Fibroblast of the conjunctiva (primary cell): ENCODE results near the gene GADD45GIP1.
"Not testable (repeated sequence)": the region's sequence is repeated elsewhere in the genome, so short reads cannot be mapped to it uniquely, and the experiment has no call there.

ENCODE experiments used
- DNase-seq: peaks from one replicate; pipeline ENCODE4 v3.0.0-alpha.2; 2010; ENCODE audit warnings: low read depth

GADD45GIP1 gene

DNA sequence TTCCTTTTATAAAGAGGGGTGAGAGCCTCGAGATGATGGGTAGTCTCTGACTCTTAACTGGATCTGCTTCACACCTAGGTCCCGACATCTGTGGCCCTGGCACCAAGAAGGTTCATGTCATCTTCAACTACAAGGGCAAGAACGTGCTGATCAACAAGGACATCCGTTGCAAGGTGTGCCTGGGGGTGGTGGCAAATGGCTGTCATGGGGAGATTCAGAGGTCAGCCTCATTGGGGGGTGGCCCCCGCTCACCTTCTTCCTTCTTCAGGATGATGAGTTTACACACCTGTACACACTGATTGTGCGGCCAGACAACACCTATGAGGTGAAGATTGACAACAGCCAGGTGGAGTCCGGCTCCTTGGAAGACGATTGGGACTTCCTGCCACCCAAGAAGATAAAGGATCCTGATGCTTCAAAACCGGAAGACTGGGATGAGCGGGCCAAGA, 17.0 kb downstream of the GADD45GIP1 start:
- no peak for DNase-seq

DNA sequence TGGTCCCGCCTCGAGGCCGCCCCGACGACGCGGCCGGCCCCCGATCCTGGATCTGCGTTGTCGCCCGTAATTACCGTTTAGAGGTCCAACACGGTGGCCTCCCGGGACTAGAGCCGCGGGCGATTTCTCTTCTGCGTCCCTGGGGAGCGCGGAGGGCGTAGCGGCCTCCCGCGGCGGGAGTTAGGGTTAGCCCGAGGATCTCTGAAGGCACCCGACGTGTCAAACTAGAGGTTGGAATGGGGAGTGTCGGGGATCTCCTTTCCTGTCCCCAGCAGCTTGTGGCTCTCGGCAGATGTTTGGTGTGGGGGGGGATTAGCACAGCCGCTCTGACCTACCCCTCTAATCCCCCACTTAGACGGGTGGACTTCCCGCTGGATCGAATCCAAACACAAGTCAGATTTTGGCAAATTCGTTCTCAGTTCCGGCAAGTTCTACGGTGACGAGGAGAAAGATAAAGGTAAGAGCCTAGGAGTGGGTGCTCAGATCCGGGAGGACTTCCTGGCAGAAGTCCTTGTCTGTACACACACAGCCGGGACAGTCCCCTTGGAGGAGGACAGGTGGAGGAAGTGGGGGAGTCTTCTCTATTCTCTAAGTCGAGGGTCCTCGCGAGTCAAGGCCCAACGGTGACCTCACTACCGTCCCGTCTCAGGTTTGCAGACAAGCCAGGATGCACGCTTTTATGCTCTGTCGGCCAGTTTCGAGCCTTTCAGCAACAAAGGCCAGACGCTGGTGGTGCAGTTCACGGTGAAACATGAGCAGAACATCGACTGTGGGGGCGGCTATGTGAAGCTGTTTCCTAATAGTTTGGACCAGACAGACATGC, 18.0 kb downstream of the GADD45GIP1 start:
- DNase-seq = no peak

DNA sequence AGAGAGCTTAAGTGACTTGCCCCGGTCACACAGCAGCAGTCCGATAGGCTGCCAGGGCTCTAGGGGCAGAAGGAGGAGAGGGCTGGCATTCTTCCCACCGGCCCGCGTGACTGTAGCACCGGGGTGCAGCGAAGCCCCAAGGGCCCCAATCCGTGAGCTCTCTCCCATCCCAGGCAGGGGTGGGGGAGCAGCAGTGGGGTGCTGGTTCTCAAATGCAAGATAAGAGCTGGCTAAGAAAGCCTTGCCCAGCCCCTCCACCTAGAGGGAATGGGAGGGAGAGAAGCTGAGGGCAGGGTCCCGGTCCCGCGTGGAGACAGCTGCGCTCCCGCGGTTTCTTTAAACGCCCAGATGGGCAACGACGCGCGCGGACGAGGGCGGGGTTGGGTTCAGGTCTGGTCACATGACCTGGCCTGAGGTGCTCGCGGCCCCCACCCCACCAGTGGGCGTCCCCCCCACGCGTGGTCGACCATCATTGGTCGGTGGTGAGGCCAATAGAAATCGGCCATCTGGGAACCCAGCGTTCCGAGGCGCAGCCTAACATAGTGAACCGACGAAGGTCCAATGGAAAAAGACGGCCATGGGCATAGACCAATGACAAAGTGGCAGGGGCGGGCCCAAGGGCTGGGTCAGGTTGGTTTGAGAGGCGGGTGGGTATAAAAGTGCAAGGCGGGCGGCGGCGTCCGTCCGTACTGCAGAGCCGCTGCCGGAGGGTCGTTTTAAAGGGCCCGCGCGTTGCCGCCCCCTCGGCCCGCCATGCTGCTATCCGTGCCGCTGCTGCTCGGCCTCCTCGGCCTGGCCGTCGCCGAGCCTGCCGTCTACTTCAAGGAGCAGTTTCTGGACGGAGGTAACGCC, 18.9 kb downstream of the GADD45GIP1 start, which contains the start of gene CALR:
Gene CALR (plus strand): TSS at position 683 of the 852 bp plus-strand sequence. CDS start 71 bp downstream, at position 754.
- peak; percentile 98 for DNase-seq

DNA sequence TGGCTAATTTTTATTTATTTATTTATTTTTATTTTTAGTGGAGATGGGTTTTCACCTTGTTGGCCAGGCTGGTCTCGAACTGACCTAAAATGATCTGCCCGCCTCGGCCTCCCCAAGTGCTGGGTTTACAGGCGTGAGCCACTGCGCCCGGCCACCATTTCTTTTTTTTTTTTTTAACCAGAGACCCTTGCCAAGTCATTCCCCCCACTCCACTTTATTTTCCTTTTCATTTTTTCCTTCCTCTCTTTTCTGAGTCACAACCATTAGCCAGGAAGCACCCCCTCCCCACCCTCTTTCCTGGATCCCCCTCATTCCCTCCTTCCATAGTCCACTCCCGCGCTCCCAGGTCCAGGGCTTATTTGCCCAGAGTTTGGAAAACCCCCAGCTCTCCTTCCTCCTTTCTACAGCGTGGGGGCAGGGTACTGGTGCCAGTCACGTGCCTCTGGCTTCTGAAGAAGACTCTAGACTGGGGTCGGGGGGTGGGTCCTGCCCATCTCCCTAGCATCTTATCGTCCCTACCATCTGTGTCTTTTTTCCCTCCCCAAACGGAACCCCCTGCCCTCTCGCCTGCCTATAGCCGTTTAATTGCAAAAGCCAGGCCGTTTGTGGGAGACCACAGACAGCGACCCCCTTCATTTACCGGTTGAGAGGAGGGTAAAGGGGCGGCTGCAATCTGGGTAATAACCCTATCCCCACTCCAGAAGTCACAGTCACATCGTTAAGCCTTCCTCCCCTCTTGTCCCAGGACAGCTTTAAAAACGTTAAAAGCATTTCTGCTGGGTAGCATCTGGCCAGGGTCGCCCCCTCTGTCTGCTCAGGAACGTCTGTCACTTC, 19.7 kb downstream of the GADD45GIP1 start:
- DNase-seq = no peak

DNA sequence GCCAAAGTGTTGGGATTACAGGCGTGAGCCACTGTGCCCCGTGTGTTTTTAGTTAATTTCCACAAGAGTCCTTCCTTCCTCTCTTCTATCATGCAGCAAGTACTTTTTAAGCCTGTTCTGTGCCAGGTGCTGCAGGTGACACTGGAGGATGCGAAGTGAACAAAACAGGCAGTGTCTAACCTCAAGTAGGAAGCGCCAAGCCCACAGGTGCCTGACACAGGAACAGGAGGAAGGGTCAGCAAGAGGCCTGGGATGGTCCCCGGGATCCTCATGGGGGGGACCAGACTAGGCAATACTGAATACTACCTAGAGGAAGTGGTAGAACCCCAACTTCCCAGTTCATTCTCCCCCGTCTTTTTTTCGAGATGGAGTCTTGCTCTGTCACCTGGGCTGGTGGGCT, 20.4 kb downstream of the GADD45GIP1 start:
- no peak for DNase-seq

DNA sequence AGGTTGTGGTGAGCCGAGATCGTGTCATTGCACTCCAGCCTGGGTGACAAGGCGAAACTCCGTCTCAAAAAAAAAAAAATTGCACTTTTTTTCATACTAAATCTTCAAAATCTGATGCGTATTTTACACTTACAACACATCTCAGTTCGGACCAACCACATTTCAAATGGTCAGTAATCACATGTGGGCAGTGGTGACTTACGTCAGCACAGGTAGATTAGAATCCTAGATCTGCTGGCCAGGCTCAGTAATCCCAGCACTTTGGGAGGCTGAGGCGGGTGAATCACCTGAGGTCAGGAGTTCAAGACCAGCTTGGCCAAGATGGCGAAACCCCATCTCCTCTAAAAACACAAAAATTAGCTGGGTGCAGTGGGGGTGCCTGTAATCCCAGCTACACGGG, 22.0 kb downstream of the GADD45GIP1 start:
- no peak for DNase-seq

DNA sequence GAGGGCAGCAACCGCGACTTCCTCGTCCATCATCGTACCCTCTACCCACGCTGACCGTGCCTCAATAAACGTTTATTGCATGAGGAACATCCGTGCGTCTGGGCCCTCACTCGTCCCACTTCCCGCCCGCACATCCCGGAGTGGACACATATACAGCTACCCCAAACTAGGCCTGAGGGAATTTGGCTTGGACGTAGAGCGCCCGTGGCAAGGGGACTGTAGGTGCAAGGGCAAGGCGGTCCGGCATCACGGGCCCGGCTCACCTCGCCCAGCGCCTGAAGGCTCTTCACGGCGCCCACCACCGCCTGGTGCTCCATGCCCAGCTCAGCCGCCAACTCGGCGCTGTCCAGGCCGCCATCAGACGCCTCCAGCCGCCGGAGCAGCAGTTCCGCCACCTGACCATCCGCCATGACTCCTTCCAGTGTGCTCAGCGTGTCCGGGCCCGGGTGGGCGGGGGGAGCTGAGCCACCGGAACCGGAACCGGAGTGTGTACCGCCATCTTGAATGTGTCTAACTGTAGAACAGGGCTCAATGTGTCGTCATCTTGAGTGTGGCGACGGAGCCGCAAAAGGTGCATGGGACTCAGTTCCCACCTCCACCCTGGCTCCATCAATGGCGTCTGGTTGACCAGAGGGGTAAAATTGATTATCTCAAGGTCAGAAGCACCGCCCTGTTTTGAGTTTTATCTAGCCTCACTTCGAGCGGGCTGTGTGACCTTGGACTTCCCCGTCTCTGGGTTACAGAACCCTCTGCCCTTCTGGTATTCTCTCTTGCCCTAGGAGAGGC, 23.5 kb downstream of the GADD45GIP1 start, which contains the start of gene FARSA:
Gene FARSA (minus strand): TSS at position 425 of the 786 bp plus-strand sequence. CDS start 15 bp downstream, at position 410.
- peak; percentile 77 for DNase-seq

DNA sequence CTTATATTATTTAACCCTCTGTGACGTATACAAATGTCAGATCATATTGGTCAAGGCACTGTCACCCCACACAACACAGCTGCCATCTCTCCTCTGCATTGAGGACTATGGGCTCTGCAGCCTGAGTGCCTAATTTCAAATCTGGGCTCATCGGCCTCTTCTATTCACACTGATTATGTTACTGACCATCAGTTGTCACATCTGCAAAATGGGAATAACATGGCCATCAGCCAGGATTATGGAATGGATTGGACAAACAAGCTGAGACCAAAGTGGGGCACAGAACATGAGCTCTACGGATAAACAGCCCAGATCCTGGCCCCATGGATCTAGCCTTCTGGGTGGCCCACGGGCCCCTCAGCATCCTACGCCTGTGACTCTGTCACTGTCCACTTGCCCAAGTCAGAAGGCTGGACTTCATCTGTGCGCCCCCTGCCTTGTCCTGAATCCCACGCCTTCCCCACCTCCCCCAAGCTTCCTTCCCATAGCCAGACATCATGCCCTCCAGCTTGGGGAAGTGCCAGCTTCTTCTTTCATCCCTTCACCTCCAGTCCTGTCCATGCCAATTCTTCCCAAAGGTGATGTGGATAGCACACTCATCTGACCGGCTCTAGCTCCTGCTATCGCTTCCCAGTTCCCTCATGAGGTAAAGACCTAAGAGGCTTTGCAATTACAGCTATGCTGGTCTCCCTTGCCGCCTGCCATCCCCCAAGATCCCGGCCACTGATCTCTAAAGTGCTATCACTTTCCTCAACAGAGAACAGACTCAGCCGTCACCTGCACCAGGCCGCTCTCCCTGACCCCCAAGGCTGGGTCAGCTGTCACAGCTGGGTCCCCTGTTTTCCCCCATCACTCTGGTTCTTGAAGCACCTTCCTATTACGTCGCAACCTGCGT, 24.4 kb downstream of the GADD45GIP1 start:
- DNase-seq = no peak

DNA sequence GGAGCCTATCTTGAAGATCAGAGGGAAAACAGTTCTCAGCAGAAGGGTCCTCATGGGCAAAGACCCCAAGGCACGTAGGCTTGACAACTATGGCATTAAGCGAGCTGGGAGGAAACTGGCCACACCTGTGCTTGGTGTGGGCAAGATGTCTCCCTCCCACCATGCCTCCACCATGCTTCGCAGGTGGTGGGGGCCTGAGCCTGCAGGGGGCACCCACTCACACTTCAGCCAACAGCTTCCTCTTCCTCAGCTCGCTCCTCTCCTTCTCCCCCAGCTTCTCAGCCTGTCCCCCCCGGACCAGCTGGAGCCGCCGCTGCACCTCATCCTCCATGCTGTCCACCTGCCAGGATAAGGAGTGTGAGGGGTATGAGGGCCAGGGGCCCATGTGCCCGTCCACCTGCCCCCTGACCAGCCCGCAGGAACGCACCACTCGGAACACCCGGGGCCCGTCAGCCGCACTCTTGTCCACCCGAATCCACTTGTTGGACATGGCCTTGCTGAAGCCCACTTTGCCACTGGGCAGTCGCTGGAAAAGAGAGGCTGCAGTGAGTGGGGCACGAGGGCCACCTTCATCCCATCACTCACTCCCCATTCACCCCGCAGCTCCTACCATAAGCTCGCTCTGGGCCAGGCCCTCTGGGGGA, 26.9 kb downstream of the GADD45GIP1 start:
- DNase-seq = no peak

DNA sequence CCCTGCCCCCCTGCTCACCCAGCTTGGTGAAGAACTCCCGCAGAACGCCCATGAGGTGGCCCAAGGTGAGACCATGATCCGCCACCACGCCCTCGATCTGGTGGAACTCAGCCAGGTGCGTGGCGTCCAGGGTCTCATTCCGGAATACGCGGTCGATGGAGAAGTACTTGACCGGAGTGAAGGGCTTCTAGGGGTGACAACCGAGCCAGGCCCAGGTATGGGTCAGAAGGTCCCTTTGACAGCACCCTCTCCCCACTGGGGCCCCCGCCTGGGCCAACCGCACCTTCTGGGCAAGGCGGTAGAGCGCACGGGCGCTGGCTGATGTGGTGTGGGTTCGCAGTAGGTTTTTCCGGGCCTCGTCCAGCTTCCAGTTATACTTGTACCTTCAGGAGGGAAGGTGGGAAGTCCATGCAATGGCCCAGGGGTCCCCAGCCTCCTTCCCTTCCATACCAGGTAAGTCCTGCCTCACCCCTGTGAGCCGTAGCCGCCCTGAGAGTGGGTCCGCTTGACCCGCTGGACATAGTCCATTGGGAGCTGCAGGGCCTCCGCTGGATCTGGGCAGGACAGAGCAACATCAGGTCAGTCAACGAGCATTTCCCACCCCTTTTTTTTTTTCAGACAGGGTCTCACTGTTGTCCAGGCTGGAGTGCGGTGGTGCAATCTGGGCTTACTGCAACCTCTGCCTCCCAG, 32.3 kb downstream of the GADD45GIP1 start:
- DNase-seq = no peak

DNA sequence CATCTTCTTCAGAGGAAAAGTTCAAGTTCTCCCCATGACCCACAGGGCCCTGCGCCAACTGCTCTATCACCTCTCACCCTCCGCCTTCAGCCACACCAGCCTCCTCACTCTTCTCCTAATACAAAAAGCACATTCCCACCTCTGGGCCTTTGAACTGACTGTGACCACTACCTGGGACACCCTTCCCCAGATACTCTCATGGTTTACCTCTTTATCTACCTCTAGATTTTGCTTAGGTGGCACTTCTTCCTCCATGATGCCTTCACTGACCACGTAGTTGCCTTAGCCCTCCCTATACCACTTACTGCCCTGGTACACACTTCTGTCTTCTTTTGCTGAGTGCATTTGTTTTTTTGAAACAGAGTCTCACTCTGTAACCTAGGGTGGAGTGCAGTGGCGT, 34.1 kb downstream of the GADD45GIP1 start:
- no peak for DNase-seq

DNA sequence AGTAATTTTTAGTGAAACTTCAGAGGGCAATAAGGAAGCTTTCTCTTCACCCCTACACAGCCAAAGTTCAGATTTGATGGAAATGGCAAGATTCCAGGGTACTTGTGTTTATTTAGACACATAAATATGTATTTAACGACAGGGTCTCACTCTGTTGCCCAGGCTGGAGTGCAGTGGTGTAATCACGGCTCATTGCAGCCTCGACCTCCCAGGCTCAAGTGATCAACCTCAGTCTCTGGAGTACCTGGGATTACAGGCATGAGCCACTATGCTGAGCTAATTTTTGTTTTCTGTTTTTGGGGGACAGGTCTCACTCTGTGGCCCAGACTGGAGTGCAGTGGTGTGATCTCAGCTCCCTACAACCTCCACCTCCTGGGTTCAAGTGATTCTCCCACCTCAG, 36.0 kb downstream of the GADD45GIP1 start:
- no peak for DNase-seq

DNA sequence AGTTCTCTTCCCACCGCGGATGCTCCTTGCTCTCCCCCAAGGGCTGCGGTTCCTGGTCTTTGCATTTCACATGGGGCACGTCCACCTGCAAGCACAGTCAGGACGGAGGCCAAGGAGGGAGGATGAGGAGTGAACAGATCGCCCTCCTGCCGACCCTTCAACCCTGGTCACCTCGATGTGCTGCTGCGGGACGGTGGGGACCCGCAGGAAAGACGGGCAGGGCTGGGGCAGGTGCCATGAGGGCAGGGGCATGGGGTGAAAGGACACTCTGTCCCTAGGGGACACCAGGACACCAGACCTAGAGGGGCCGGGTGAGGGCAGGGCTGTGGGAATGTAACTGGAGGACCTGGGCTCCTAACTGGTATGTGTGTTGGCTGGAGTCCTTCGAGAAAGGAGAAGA, 38.8 kb downstream of the GADD45GIP1 start:
- DNase-seq = no peak

DNA sequence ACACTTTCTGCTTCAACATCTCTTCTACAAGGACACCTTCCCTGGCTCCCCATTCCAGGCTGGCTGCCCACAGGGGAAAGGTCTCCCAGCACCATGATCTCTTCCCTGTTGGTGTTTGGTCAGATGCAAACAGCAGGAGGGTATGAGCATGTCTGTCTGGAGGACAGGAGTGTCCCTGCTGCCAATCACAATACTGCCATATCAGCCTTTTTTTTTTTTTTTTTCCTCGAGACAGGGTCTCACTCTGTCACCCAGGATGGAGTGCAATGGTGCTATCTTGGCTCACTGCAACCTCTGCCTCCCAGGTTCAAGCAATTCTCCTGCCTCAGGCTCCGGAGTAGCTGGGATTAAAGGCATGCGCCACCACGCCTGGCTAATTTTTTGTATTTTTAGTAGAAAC, 41.2 kb downstream of the GADD45GIP1 start:
- DNase-seq = not testable (repeated sequence)

DNA sequence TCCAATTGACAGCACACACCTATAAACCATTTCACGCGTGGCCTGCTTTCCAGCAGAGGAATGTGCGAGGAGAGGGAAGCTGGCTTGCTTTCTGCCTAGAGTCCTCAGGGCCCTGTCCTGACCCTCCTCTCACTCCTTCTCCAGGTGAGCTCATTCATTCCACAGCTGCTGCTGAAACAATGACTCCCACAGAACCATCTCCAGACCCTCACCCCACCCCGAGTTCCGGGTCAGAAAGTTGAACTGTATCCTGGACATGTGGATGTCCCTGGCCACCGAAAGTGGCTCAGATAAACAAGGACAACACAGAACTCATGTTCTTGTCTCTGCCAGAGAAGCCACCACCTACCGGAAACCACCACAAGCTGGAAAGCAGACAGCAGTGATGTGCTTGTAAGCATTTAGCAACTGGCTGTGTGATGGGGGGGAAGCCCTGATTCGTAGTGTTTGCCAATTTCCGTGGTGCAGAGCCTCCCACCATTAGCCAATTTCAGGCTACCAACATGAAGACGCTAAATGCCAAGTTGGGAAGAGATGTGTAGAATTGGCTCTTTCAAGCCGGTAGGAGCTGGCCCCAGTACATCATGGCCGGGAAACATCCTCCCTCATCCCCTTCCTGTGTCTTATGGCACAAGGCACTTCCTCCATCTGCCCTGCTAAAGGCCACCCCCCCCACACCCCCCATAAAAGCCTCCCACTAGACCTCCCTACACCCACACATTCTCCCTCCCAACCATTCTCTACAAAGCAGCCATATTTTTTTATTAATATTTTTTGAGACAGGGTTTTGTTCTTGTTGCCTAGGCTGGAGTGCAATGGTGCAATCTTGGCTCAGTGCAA, 43.0 kb downstream of the GADD45GIP1 start:
- no peak for DNase-seq

DNA sequence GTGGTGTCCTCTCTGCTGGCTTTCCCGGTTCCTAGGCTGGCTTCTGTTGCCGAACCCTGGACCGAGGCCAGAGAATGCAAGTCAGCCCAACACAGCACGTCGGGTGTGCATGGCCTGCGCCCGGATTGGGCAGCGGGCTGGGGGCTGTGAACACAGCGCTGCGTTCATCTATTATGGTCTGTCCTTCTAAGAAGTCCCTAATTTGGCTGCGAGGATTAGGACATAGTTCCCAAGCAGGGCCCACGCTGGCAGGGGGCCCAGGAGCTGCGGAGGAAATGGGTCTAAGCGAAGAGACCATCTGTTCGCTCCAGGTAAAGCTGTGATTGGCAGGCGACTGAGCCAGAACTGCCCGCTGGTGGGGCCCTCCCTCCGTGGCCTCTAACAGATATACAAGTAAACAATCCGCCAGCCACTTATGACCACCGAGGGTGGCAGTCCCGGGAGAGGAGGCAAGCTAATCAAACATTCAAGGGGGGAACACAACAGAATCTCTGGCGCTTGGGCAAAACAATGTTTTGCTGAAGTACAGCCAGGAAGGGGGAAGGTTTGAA, 43.9 kb downstream of the GADD45GIP1 start:
- DNase-seq = peak; percentile 33

DNA sequence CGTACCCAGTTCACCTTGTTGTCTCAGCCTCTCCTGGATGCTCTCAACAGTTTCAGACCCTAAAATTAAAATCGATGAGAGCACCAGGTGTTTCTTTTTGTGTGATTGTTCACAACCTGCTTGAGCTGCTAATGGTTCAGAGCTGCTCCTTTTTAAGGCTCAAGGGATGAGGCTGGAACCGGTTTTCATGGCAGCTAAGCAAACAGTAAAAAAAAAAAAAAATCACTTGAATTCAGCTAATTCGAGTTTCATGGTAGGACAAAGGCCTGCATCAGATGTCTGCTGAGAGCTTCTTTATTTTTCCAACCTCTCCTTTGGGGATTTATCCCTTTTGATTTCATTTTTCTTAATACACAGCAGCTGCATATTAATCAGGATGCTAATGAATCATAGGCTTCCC, 44.5 kb downstream of the GADD45GIP1 start:
- no peak for DNase-seq

DNA sequence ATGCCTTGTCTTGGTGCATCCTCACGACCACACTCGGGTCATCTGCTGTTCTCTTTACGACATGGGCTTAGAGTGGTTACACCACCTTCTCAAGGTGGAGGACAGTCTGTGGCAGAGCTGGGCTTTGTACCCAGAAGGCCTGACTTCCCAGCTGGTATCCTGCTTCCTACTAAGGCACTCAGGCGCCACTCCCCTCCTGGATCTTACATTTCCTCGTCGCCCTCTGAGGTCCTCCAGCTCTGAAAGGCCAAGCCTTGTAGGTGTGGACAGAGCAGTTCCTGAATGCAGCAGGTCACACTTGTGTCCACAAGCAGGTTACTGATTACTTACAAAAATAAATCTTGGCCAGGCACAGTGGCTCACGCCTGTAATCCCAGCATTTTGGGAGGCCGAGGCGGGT, 49.9 kb downstream of the GADD45GIP1 start:
- no peak for DNase-seq
